Left ventricle myocardium superior (tissue), 1 donor: ENCODE results near the gene EHMT1. TPM values are rescaled to one million over a fixed set of nuclear protein-coding genes. Genes with fewer than 3 reads are reported as not detected.
"Not testable (repeated sequence)": the region's sequence is repeated elsewhere in the genome, so short reads cannot be mapped to it uniquely, and the experiment has no call there.

ENCODE experiments used
- ATAC-seq: fragments of 200-7000 bp; cut with Tn5 transposase; one replicate; pipeline ENCODE4 v1.9.1; 2020; ENCODE audit warnings: mild to moderate bottlenecking, moderate library complexity
- DNase-seq: peaks from one replicate; pipeline ENCODE4 v3.0.0-alpha.2; 2020
- intact Hi-C: fragments of 100-400 bp; cut with micrococcal nuclease; formaldehyde crosslinking; loops from one replicate; pipeline ENCODE4 v1.11.0; 2022
- total RNA-seq: library from RNA; stranded (reverse); fragmentation: NEBNext Ultra II Directional; extraction: Animal tissue kit (Norgen Biotek cat#: 25700); gene quantifications from one replicate; pipeline ENCODE4 v1.2.1, GENCODE V29; 2021
- donor health status: DM: no; HTN: yes; CAD: no; lungs with severe emphysema.

The EHMT1 gene
- total RNA-seq, 1 donor from 2014 or later, result 37.0 TPM

DNA sequence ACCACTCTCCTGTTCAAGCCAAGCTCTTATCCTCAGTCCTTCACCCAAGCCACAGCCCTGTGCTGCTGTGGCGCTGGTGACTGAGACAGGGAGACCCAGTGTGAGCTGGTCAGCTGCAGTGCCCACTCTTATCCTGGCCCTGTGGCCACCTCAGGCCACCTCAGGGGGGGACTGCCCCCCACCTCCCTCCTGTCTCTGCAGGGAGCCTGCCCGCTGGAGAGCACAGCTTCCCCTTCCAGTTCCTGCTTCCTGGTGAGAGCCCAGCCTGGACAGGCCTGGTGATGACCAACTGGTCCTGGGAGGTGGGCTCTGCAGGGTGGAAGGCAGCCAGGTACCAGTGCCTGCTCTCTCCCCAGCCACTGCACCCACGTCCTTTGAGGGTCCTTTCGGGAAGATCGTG lies 5.5 kb upstream of the EHMT1 start:
- ATAC-seq (no peak), DNase-seq (peak; percentile 24)
- intact Hi-C loops, result no loop called here

DNA sequence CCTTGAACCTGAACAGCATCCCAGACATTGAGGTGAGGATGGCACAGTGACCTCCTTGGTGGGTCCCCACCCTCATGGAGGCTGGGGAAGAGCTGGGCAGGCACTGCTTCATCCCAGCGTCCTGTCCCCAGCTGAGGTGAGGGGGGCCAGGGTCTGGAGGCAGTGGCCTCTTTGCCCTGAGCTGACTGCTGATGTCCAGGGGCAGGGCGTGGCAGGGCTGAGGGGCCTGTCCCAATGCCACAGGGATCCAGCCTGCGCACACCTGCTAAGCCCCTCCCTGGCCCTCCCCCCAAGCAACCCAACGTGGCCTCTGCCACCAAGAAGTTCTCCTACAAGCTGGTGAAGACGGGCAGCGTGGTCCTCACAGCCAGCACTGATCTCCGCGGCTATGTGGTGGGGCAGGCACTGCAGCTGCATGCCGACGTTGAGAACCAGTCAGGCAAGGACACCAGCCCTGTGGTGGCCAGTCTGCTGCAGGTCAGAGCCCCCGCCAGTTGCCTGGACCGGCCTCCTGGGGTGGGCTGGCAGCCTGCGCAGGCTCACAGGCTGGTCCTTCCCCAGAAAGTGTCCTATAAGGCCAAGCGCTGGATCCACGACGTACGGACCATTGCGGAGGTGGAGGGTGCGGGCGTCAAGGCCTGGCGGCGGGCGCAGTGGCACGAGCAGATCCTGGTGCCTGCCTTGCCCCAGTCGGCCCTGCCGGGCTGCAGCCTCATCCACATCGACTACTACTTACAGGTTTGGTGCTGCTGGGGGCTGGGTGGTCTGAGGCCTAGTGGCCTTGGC lies 4.9 kb upstream of the EHMT1 start:
- intact Hi-C loops, result no loop called here
- DNase-seq (peak; percentile 31), ATAC-seq (no peak)

DNA sequence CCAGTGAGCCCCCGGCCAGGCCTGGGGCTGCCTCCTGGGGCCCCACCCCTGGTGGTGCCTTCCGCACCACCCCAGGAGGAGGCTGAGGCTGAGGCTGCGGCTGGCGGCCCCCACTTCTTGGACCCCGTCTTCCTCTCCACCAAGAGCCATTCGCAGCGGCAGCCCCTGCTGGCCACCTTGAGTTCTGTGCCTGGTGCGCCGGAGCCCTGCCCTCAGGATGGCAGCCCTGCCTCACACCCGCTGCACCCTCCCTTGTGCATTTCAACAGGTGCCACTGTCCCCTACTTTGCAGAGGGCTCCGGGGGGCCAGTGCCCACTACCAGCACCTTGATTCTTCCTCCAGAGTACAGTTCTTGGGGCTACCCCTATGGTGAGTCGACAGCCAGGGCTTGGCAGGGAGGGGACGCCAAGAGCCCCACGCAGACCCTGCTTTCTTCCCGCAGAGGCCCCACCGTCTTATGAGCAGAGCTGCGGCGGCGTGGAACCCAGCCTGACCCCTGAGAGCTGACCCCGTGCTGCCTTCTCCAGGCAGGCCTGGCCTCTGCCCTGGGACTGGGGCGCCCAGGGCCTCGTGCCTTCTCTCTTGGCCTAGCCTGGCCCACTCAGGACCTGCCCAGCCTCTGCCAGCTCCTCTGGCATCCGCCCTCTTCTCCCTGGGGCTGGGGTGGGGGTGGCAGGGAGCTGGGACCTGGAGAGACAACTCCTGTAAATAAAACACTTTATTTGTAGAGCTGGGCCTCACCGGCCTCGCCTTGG lies 4.0 kb upstream of the EHMT1 start:
- ATAC-seq (no peak), DNase-seq (peak; percentile 32)
- intact Hi-C loops, result no loop called here

DNA sequence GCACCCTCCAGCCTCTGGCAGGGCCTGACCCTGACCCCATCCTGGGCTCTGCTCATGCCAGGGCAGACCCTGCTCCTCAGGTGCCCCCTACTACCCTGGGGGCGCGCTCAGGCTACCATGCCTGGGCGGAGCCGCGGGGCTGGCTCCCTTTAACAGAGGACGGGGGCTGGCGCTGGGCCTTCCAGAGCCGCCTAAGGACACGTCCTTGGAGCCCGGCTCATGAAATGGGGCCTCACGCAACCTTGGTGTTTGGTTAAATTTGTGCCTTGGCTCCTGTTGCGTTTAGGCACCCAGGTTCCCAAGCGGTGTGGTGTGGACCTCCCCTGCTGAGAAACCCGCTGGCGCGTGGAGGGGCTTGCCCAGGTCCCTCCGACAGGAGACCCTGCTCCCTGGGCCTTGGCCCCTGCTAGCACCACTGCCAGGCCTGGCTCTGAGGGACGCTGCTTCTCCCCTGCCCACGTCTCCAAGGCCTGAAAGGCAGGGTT lies 3.4 kb upstream of the EHMT1 start:
- intact Hi-C loops, result no loop called here
- no peak for DNase-seq
- ATAC-seq, result no peak

DNA sequence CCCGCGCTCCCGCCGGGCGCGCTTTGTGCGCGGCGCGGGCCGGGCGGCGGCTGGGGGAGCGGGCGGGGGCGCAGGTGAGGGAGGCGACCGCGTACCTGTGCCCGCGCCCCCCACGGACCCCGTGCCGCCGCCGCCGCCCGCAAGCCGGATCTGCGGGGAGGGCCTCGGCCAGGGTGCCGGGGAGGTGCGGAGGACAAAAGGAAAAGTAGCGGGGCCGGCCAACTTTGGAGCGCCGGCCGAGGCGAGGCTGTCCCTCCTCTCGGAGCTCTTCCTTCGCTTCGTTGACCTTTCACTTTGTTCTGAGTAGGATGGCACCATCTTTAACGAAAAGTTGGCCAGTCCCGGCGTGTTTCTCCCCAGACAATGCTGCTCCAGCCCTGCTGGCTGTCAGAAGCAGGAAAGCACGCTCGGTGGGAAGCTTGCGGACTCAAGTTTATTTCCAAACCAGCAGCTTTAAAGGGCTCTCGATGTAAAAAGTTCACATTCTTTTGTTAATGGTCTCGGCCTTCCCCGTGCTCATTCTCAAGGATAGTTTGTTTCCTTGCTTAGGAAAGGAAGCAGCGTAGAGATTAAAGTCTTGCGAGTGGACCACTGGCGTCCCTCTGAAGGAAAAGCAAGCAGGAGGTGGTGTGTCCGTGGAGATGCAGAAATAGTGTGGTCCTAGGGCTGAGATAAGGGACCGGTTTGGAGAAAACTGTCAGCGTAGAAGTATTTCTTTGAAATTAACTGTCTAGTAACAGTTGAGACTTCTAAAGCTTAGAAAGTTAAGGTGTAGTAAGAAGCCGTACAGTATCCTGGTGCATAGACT lies 639 bp downstream of the EHMT1 start:
- DNase-seq, result peak; percentile 61
- intact Hi-C loops, result no loop called here
- ATAC-seq, result no peak

DNA sequence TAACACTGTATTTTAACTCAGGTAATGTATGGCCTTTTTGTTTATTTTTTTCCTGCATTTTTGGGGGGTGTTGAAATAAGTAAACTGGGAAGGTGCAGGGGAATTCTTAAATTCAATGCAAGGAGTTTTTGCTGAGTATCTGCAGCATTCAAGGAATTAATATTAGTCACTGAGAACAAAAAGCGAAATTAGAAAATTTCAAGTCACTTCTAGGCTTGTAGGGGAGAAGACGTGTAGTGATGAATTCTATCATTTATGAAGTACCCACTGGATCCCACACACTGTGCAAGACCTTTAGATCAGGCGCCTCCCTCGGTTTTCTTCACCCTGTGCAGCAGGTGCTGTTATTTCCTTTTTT lies 1.2 kb downstream of the EHMT1 start:
- DNase-seq, result no peak
- intact Hi-C loops, result no loop called here
- no peak for ATAC-seq

DNA sequence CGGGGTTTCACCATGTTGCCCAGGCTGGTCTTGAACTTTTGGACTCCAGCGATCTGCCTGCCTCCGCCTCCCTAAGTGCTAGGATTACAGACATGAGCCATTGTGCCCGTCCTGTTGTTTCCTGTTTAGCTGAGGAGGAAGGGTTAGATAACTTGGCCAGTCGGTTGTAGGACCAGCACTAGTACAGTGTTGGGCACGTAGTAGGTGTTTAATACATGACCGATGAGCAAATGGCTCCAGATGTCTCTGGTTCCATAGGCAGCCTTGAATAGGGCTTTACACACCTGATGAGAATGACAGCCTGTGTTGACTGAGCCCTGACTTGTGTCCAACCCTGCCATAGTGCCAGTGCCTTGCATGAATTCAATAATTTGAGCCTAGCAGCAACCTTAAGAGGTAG lies 1.8 kb downstream of the EHMT1 start:
- ATAC-seq (no peak), DNase-seq (no peak)
- intact Hi-C loops, result no loop called here

DNA sequence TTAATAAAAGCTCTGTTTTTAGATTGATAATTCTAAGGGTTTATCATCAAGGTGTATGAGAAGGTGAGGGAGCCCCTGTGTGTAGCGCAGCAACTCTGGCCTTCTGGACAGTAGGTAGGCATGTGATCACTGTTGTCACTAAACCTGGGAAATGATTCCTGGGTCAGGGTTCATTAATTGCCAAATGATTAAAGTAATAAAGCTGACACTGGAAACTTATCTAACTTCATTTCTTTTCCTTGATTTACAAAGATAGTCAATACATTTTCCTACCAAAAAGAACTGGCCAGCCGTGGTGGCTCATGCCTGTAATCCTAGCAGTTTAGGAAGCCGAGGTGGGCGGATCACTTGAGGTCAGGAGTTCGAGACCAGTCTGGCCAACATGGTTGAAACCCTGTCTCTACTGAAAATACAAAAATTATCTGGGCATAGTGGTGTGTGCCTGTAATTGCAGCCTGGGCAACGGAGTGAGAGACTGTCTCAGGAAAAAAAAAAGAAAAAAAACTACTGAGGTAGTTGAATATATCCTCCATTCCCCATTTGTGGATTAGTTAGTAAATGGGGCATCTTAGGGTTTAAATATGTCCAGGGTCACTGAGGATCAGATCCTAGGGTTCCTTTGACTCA lies 2.4 kb downstream of the EHMT1 start:
- no peak for ATAC-seq
- intact Hi-C loops, result no loop called here
- no peak for DNase-seq

DNA sequence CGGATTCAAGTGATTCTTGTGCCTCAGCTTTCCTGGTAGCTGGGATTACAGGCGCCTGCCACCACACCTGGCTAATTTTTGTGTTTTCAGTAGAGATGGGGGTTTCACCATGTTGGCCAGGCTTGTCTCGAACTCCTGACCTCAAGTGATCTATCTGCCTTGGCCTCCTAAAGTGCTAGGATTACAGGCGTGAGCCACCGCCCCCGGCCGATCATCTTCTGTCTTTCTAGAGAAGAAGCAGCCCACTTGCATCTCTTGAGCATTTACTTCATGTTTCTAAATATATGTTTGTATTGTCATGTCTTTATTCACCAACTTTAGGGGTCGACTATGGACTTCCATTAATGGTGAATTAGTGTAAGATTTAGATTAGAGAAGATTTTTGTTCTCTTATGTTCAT lies 3.4 kb downstream of the EHMT1 start:
- DNase-seq, ATAC-seq, intact Hi-C loops: not testable (repeated sequence)

DNA sequence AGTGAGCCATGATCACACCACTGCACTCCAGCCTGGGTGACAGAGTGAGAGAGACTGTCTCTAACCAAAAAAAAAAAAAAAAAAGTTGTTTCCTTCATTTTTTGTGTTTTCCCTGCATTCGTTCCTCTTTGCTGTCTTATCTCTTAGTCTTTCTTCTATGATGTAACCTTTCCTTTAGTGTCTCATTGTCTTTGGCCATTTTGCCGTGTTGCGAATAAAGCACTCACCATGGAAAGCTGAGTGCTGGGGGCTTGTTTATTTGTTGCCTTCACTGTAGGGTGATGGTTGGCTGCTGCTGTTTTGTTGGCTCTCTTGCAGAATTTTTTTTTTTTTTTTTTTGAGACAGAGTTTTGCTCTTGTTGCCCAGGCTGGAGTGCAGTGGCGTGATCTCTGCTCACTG lies 7.7 kb downstream of the EHMT1 start:
- DNase-seq (no peak), ATAC-seq (no peak)
- intact Hi-C loops, result no loop called here

DNA sequence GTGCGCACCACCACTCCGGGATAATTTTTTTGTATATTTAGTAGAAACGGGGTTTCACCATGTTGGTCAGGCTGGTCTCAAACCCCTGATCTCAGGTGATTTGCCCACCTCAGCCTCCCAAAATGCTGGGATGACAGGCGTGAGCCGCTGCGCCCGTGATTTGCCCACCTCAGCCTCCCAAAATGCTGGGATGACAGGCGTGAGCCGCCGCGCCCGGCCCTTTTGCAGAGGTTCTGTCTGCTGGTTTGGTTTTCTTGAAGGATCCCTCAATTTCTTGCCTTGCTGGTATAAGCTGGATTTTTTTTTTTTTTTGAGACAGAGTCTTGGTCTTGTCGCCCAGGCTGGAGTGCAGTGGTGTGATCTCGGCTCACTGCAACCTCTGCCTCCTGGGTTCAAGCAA lies 8.6 kb downstream of the EHMT1 start:
- ATAC-seq, DNase-seq, intact Hi-C loops: not testable (repeated sequence)

DNA sequence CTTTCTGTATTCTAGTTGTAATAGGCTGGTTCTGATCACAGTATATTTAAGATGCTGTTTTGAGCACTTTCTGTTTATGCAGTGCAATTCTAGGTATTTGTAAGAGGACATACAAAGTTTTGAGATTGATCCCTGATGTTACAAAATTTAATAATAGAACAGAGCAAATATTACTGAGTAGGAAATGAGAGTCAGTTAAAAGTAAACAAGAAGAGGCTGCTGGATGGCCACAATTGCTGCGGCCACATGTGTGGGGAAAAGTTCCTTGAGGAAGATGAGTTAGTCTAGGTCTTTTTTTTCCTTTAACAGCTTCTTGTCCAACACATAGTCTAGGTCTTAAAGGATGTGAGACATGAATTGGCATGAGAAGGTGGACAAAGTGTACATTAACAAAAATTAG lies 11.3 kb downstream of the EHMT1 start:
- DNase-seq (no peak), ATAC-seq (no peak)
- intact Hi-C loops, result no loop called here

DNA sequence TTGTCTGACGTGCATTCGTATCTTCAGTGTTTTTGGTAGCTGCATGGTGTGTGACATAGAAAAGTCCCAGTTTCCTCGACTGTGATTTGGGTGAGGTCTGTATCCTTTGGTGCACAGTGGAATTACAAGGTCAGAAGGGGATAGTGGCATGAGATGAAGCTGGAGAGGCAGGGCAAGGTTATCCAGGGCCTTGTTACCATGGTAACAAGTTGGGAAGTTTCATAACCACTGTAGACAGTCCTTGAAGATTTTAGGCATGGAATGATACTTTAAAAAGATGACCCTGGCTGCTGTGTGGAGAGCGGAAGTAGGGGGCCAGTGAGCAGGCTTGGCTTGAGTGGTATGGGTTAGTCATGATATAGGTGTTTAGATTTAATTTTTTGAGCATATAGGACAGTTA lies 11.9 kb downstream of the EHMT1 start:
- DNase-seq, result no peak
- ATAC-seq, result peak; percentile 14
- intact Hi-C loops, result no loop called here

DNA sequence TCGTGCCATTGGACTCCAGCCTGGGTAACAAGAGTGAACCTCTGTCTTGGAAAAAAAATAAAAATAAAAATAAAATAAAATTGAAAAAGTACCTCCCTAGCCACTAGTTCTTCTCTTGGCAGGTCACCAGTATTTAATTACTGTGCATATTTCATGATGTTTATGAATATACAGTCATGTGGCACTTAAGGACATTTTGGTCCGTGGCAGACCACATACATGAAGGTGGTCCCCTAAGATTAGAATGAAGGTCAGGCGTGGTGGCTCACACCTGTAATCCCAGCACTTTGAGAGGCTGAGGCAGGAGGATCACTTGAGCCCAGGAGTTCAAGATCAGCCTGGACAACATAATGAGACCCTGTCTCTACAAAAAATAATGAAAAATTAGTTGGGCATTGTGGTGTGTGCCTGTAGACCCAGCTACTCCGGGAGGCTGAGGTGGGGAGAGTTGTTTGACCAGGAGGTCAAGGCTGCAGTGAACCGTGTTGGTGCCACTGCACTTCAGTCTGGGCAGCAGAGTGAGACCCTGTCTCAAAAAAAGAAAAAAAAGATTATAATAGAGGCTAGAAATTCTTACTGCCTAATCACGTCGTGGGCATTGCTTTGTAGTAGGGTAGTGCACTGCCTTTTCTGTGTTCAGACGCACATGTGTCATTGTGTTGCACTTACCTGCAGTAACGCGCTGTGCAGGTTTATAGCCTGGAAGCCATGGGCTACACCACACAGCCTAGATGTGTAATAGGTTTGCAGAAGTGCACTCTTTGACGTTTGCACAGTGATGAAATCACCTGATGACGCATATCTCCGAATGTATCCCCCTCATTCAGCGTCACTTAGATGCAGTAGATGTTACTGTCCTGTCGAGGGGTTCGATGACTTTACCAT lies 12.8 kb downstream of the EHMT1 start:
- DNase-seq (no peak), ATAC-seq (no peak)
- intact Hi-C loops, result no loop called here

DNA sequence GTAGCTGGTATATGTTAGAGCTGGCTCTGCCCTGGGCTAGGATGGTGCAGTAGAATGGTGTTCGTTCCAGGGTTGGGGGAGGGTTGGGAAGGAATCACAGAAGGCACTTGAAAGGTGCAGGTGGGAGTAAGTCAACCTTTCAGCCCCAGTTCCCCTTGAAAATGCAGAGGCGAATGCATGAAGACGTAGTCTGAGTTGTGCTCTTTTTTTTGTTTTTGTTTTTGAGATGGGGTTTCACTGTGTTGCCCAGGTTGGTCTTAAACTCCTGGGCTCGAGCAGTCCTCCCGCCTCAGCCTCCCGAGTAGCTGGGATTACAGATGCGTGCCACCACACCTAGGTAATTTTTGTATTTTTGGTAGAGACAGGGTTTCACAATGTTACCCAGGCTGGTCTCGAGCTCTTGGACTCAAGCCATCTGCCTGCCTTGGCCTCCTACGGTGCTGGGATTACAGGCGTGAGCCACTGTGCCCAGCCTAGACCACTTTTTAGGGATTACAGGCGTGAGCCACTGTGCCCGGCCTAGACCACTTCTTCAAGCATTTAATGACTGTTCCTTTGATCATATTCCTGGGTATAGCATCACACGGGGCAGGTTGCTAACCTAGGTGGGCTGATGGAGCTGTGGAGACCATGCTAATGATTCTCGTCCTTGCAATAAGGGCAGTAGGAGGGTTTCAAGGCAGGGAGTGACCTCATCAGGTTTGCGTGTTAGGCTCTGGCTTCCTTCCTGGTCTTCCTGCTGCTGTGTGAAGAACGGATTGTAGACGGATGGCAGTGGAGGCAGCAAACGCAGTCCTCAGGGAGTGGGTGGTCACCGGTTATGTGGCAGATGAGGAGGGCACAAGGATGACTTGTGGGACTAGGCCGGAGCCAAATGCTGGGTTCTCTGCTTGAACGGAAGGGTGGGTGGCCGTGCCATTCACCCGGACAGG lies 13.7 kb downstream of the EHMT1 start:
- ATAC-seq (peak; percentile 62), DNase-seq (no peak)
- intact Hi-C loops, result no loop called here

DNA sequence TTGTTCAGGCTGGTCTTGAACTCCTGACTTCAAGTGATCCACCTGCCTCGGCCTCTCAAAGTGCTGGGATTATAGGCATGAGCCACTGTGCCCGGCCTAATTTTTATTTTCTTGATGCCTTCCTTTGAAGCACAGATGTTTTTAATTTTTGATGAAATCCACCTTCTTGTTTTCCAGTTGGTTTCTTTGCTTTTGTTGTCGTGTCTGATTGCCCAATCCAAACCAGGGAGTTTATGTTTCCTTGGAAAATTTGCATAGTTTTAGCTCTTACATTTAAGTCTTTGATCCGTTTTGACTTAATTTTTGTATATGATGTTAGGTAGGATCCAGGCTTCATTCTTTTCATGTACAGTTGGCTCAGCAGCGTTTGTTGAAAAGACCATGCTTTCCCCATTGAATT lies 15.2 kb downstream of the EHMT1 start:
- intact Hi-C loops, result no loop called here
- DNase-seq, result no peak

DNA sequence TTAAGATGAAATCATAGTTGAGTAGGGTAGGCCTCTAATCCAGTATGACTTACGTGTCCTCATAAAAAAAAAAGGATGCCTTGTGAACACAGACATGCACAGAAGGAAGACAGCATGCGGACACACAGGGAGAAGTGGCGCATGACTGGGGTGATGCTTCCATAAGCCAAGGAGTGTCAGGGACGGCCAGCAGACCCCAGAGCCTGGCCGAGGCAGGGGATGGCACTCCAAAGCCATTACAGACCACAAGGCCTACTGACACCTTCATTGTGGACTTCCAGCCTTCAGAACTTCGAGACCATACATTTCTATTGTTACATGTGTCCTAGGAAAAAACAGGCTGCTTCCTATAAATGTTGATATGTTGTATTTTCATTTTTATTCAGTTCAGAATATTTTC lies 19.9 kb downstream of the EHMT1 start:
- intact Hi-C loops, result no loop called here
- DNase-seq (no peak), ATAC-seq (no peak)

More for the DNA sequence above, 15.2 kb downstream of the EHMT1 start:
- ATAC-seq, result no peak
